IMR-90 (cell line): ENCODE results near the gene ZNF469. TPM values are rescaled to one million over a fixed set of nuclear protein-coding genes. Genes with fewer than 3 reads are reported as not detected.

Source experiments
- ATAC-seq: fragments of 200-7000 bp; cut with Tn5 transposase; 2 replicates; pipeline ENCODE4 v1.9.1; 2020; ENCODE audit warnings: low read depth, mild to moderate bottlenecking, moderate library complexity
- BruUV-seq: library from RNA; stranded (reverse); fragments of 400-500 nt; replicated peaks from 2 replicates; lab custom pipeline; 2021; lab: Mats Ljungman, UMichigan
- CTCF ChIA-PET: fragments of 300-600 bp; formaldehyde crosslinking; extraction: SDS; loops from one replicate; lab custom pipeline; 2021; ENCODE audit warnings: antibody characterized with exemption; lab: Yijun Ruan, JAX
- POLR2A ChIA-PET: fragments of 300-600 bp; sonication (Branson Sonifier 250); formaldehyde crosslinking; loops from one replicate; lab custom pipeline; 2022; ENCODE audit warnings: antibody characterized with exemption; ENCODE audit not compliant: unreplicated experiment; lab: Charles Lee
- DNase-seq: peaks from one replicate; pipeline ENCODE4 v3.0.0; 2013
- H2AFZ ChIP-seq: replicated peaks from 2 replicates; pipeline ENCODE3; 2013; ENCODE audit warnings: low read length, mild to moderate bottlenecking; ENCODE audit not compliant: poor library complexity
- H2AK5ac ChIP-seq: 2 replicates; pipeline ENCODE4 v1.6.1; 2013; ENCODE audit warnings: low read depth, low read length, inconsistent platforms
- H2AK9ac ChIP-seq: replicated peaks from 2 replicates; pipeline ENCODE3; 2013; ENCODE audit warnings: mild to moderate bottlenecking, low read depth, low read length, moderate library complexity; ENCODE audit not compliant: poor library complexity
- H2BK120ac ChIP-seq: 2 replicates; pipeline ENCODE4 v1.6.1; 2013; ENCODE audit warnings: low read depth, low read length, inconsistent platforms
- H2BK15ac ChIP-seq: 3 replicates; pipeline ENCODE4 v1.6.1; 2013; ENCODE audit warnings: low read depth, low read length, inconsistent platforms
- H2BK20ac ChIP-seq: 2 replicates; pipeline ENCODE4 v1.6.1; 2013; ENCODE audit warnings: low read depth, mild to moderate bottlenecking, inconsistent platforms, low read length, moderate library complexity
- H2BK5ac ChIP-seq: 2 replicates; pipeline ENCODE4 v1.6.1; 2013; ENCODE audit warnings: mild to moderate bottlenecking, low read depth, low read length, inconsistent platforms; ENCODE audit not compliant: poor library complexity, severe bottlenecking
- H3K14ac ChIP-seq: replicated peaks from 2 replicates; pipeline ENCODE4 v1.6.1; 2013; ENCODE audit warnings: low read depth, low read length, inconsistent platforms
- H3K18ac ChIP-seq: 2 replicates; pipeline ENCODE4 v1.6.1; 2013; ENCODE audit warnings: low read depth, low read length, control low read depth
- H3K23ac ChIP-seq: 2 replicates; pipeline ENCODE4 v1.6.1; 2013; ENCODE audit warnings: low read depth, low read length, inconsistent platforms
- H3K27ac ChIP-seq: 2 replicates; pipeline ENCODE4 v1.5.1; 2013; ENCODE audit warnings: mild to moderate bottlenecking, control low read depth, low read length; ENCODE audit not compliant: insufficient read depth
- H3K27me3 ChIP-seq: 2 replicates; pipeline ENCODE4 v1.6.1; 2013; ENCODE audit warnings: low read length; ENCODE audit not compliant: control insufficient read depth, insufficient read depth
- H3K36me3 ChIP-seq: 2 replicates; pipeline ENCODE4 v1.6.1; 2013; ENCODE audit warnings: low read length, mixed read lengths; ENCODE audit not compliant: control insufficient read depth, insufficient read depth
- H3K4ac ChIP-seq: 2 replicates; pipeline ENCODE4 v1.6.1; 2013; ENCODE audit warnings: low read depth, low read length, inconsistent platforms
- H3K4me1 ChIP-seq: 2 replicates; pipeline ENCODE4 v1.6.1; 2013; ENCODE audit warnings: low read length, mixed read lengths; ENCODE audit not compliant: control insufficient read depth, insufficient read depth
- H3K4me2 ChIP-seq: 2 replicates; pipeline ENCODE4 v1.6.1; 2013; ENCODE audit warnings: low read depth, mild to moderate bottlenecking, control low read depth, low read length, moderate library complexity
- H3K4me3 ChIP-seq: 2 replicates; pipeline ENCODE4 v1.5.1; 2013; ENCODE audit warnings: low read depth, mild to moderate bottlenecking, control low read depth, low read length, moderate library complexity; ENCODE audit not compliant: insufficient read depth
- H3K56ac ChIP-seq: 2 replicates; pipeline ENCODE4 v1.6.1; 2013; ENCODE audit warnings: low read length, inconsistent platforms; ENCODE audit not compliant: insufficient read depth; ENCODE audit errors: extremely low read depth
- H3K79me1 ChIP-seq, 2 experiments: 2 replicates each; pipeline ENCODE4 v1.6.1; 2013; ENCODE audit warnings: low read length in 2 of 2, inconsistent platforms in 1 of 2, low read depth in 1 of 2
- H3K9ac ChIP-seq: 2 replicates; pipeline ENCODE4 v1.6.1; 2013; ENCODE audit warnings: low read depth, low read length, control low read depth
- H3K9me1 ChIP-seq: 2 replicates; pipeline ENCODE4 v1.6.1; 2013; ENCODE audit warnings: low read length, inconsistent platforms; ENCODE audit not compliant: insufficient read depth
- H3K9me3 ChIP-seq: 2 replicates; pipeline ENCODE4 v1.6.1; 2013; ENCODE audit warnings: low read length; ENCODE audit not compliant: control insufficient read depth, insufficient read depth
- H4K20me1 ChIP-seq: 2 replicates; pipeline ENCODE4 v1.6.1; 2013; ENCODE audit warnings: low read length, inconsistent platforms; ENCODE audit not compliant: insufficient read depth
- H4K5ac ChIP-seq: 2 replicates; pipeline ENCODE4 v1.6.1; 2013; ENCODE audit warnings: mild to moderate bottlenecking, low read depth, low read length, control low read depth
- H4K8ac ChIP-seq, 2 experiments: 2 replicates each; pipeline ENCODE4 v1.6.1; 2013; ENCODE audit warnings: low read depth in 2 of 2, low read length in 2 of 2, control low read depth in 1 of 2, inconsistent platforms in 1 of 2
- H4K91ac ChIP-seq: 2 replicates; pipeline ENCODE4 v1.6.1; 2013; ENCODE audit warnings: low read depth, low read length, inconsistent platforms; ENCODE audit not compliant: insufficient read depth
- BHLHE40 ChIP-seq: fragments of 150-350 bp; IDR thresholded peaks from 2 replicates; pipeline ENCODE4 v1.6.1; 2016; ENCODE audit warnings: mild to moderate bottlenecking, low read depth, low read length
- CEBPB ChIP-seq: IDR thresholded peaks from 2 replicates; pipeline ENCODE4 v1.6.1; 2012; ENCODE audit warnings: low read depth, low read length, improper control_type of control experiment
- CHD1 ChIP-seq: IDR thresholded peaks from 2 replicates; pipeline ENCODE4 v1.6.1; 2012; ENCODE audit warnings: low read depth, low read length, improper control_type of control experiment
- FOS ChIP-seq: fragments of 150-350 bp; IDR thresholded peaks from 2 replicates; pipeline ENCODE4 v1.6.1; 2016; ENCODE audit warnings: low read depth, low read length
- MAFK ChIP-seq: IDR thresholded peaks from 2 replicates; pipeline ENCODE4 v1.6.1; 2012; ENCODE audit warnings: low read depth, low read length, improper control_type of control experiment
- MAZ ChIP-seq: IDR thresholded peaks from 2 replicates; pipeline ENCODE4 v1.6.1; 2012; ENCODE audit warnings: low read depth, mild to moderate bottlenecking, low read length, improper control_type of control experiment, moderate library complexity, borderline replicate concordance
- NFE2L2 ChIP-seq: fragments of 150-350 bp; IDR thresholded peaks from 2 replicates; pipeline ENCODE4 v1.6.1; 2016; ENCODE audit warnings: low read depth, mild to moderate bottlenecking, low read length
- RAD21 ChIP-seq: IDR thresholded peaks from 2 replicates; pipeline ENCODE4 v1.6.1; 2012; ENCODE audit warnings: low read length, improper control_type of control experiment
- RFX5 ChIP-seq: IDR thresholded peaks from 2 replicates; pipeline ENCODE4 v1.8.0; 2012; ENCODE audit warnings: low read depth, mild to moderate bottlenecking, low read length, moderate library complexity
- WGBS, 2 experiments: methylation state at CpG; one replicate each; pipeline versions ENCODE4 v1.1.5 to v1.1.7; 2013; ENCODE audit warnings: missing lambda C conversion rate in 2 of 2; ENCODE audit not compliant: insufficient read length in 1 of 2; ENCODE audit errors: extremely low coverage in 2 of 2; 5-methylcytosine and 5-hydroxymethylcytosine counted together
- dilution Hi-C: fragments of 300-500 bp; cut with HindIII; formaldehyde crosslinking; loops from one replicate; pipeline ENCODE4 v1.14.3; 2018; ENCODE audit warnings: low sequenced_read_pairs; ENCODE audit not compliant: unreplicated experiment
- in situ Hi-C: fragments of 300-500 bp; cut with MboI; formaldehyde crosslinking; loops from 3 replicates; pipeline ENCODE4 v1.14.3; 2019; ENCODE audit warnings: low sequenced_read_pairs, inconsistent platforms, mixed read lengths
- intact Hi-C: fragments of 100-400 bp; cut with micrococcal nuclease; formaldehyde crosslinking; loops from 2 replicates; pipeline ENCODE4 v1.10.0; 2022
- polyA plus RNA-seq, 3 experiments: library from polyadenylated mRNA; depleted of rRNA; stranded (reverse); fragments of >200 nt; gene quantifications; 2 replicates each; pipeline ENCODE4 v1.2.3, GENCODE V29; 2012; ENCODE audit warnings: low replicate concordance in 1 of 3
- total RNA-seq: library from RNA; depleted of rRNA; stranded (reverse); fragments of >200 nt; gene quantifications from 2 replicates; pipeline ENCODE4 v1.2.3, GENCODE V29; 2012
- TF ChIP-seq, protein P1 (sequence below): conservative IDR thresholded peaks from 2 replicates; pipeline ENCODE4 v1.5.1; 2012; ENCODE audit warnings: mild to moderate bottlenecking, low read depth, low read length, improper control_type of control experiment
- TF ChIP-seq, protein P2 (sequence below): fragments of 150-350 bp; IDR thresholded peaks from 2 replicates; pipeline ENCODE4 v1.6.1; 2017; ENCODE audit warnings: mild to moderate bottlenecking, antibody characterized with exemption, low read length, low read depth

Gene ZNF469
- total and polyA plus RNA-seq, 2 of the 4 experiments (the other 2 are of a cell fraction): 1.1 to 13.3 TPM

- H2BK15ac ChIP-seq: no peak overlapping the region
- CTCF ChIA-PET: no interaction called here
- H2BK5ac ChIP-seq: no peak overlapping the region
- intact Hi-C loops (no loop called here), in situ Hi-C loops (no loop called here), dilution Hi-C loops (no loop called here)
- H3K18ac ChIP-seq: no peak overlapping the region
- no peak overlapping the region for H2AK9ac ChIP-seq
- 100% methylated on average over 2 of the region's 7 CpGs; no CpG with 5 or more reads in 1 of the 2 experiments for WGBS, 2 experiments
- H3K4me2 ChIP-seq: no peak overlapping the region
- H4K8ac ChIP-seq: no peak overlapping the region
- no peak overlapping the region for H2BK20ac ChIP-seq
- H3K36me3 ChIP-seq: no peaks in the 10 kb centered on the region
- no peak overlapping the region for H4K5ac ChIP-seq
- ATAC-seq (no peak), DNase-seq (no peak)
- H3K27me3 ChIP-seq: no peaks in the 10 kb centered on the region; the same call in 1 of the 2 replicates
- no peak overlapping the region for H3K56ac ChIP-seq
- TF ChIP-seq CEBPB: no peak
- TF ChIP-seq, protein P1, sequence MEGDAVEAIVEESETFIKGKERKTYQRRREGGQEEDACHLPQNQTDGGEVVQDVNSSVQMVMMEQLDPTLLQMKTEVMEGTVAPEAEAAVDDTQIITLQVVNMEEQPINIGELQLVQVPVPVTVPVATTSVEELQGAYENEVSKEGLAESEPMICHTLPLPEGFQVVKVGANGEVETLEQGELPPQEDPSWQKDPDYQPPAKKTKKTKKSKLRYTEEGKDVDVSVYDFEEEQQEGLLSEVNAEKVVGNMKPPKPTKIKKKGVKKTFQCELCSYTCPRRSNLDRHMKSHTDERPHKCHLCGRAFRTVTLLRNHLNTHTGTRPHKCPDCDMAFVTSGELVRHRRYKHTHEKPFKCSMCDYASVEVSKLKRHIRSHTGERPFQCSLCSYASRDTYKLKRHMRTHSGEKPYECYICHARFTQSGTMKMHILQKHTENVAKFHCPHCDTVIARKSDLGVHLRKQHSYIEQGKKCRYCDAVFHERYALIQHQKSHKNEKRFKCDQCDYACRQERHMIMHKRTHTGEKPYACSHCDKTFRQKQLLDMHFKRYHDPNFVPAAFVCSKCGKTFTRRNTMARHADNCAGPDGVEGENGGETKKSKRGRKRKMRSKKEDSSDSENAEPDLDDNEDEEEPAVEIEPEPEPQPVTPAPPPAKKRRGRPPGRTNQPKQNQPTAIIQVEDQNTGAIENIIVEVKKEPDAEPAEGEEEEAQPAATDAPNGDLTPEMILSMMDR: no peak
- TF ChIP-seq NFE2L2: no peak
- TF ChIP-seq, protein P2, sequence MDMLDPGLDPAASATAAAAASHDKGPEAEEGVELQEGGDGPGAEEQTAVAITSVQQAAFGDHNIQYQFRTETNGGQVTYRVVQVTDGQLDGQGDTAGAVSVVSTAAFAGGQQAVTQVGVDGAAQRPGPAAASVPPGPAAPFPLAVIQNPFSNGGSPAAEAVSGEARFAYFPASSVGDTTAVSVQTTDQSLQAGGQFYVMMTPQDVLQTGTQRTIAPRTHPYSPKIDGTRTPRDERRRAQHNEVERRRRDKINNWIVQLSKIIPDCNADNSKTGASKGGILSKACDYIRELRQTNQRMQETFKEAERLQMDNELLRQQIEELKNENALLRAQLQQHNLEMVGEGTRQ: no peak
- TF ChIP-seq RAD21: no peak
- no peak for TF ChIP-seq FOS
- TF ChIP-seq BHLHE40: no peak
- no peak for TF ChIP-seq MAFK
- no peak for TF ChIP-seq MAZ
- no peak for TF ChIP-seq CHD1
- TF ChIP-seq RFX5: no peak
- no peak overlapping the region for H4K91ac ChIP-seq
- BruUV-seq: no TSS peak
- H4K20me1 ChIP-seq: no peaks in the 10 kb centered on the region
- H3K14ac ChIP-seq: no peak overlapping the region
- H2AFZ ChIP-seq: no peak overlapping the region
- POLR2A ChIA-PET: no interaction called here
- no peak overlapping the region for H3K9ac ChIP-seq
- H3K4me3 ChIP-seq: no peak overlapping the region
- H2AK5ac ChIP-seq: no peak overlapping the region
- H3K9me3 ChIP-seq: 0 out of 2 replicates have a peak, but pooled peaks cover 3% of the 10 kb centered on the region
- H3K9me1 ChIP-seq: peaks cover 3% of the 10 kb centered on the region; the same call in 1 of the 2 replicates
- H3K4me1 ChIP-seq: no peaks in the 10 kb centered on the region
- H3K4ac ChIP-seq: no peak overlapping the region
- no peak overlapping the region for H2BK120ac ChIP-seq
- no peak overlapping the region for H3K27ac ChIP-seq
- no peaks in the 10 kb centered on the region for H3K79me1 ChIP-seq
- H3K23ac ChIP-seq: no peak overlapping the region
Observed at GRCh38 chr16:88368994-88369393, 13.8 kb upstream of the ZNF469 start.
